ENCODE results near the gene REEP3.

Gene REEP3

GRCh38 chr10:63498665-63499064, 22.5 kb upstream of the REEP3 start:
- no peak for TF ChIP-seq GATA2 (IDR thresholded peaks at IDR 0.05; ENCODE audit: low read depth, low read length)
- no peak for TF ChIP-seq GATA3 (IDR thresholded peaks at IDR 0.05; ENCODE audit: low read depth, low read length)

GRCh38 chr10:63501954-63502353, 19.2 kb upstream of the REEP3 start:
- TF ChIP-seq GATA3 (IDR thresholded peaks at IDR 0.05; ENCODE audit: low read depth, low read length) (no peak), GATA2 (IDR thresholded peaks at IDR 0.05; ENCODE audit: low read depth, low read length) (no peak)

- TF ChIP-seq GATA2 (IDR thresholded peaks at IDR 0.05; ENCODE audit: low read depth, low read length) (no peak), GATA3 (IDR thresholded peaks at IDR 0.05; ENCODE audit: low read depth, low read length) (no peak)
Observed at GRCh38 chr10:63502832-63503231, 18.4 kb upstream of the REEP3 start.

- TF ChIP-seq GATA3 (IDR thresholded peaks at IDR 0.05; ENCODE audit: low read depth, low read length) (no peak), GATA2 (IDR thresholded peaks at IDR 0.05; ENCODE audit: low read depth, low read length) (no peak)
Observed at GRCh38 chr10:63503395-63503794, 17.8 kb upstream of the REEP3 start.

- TF ChIP-seq GATA2 (IDR thresholded peaks at IDR 0.05; ENCODE audit: low read depth, low read length): no peak
- no peak for TF ChIP-seq GATA3 (IDR thresholded peaks at IDR 0.05; ENCODE audit: low read depth, low read length)
Observed at GRCh38 chr10:63504145-63504881, 16.9 kb upstream of the REEP3 start.

- TF ChIP-seq GATA3 (IDR thresholded peaks at IDR 0.05; ENCODE audit: low read depth, low read length) (no peak), GATA2 (IDR thresholded peaks at IDR 0.05; ENCODE audit: low read depth, low read length) (no peak)
Observed at GRCh38 chr10:63505562-63505961, 15.6 kb upstream of the REEP3 start.

- TF ChIP-seq GATA2 (IDR thresholded peaks at IDR 0.05; ENCODE audit: low read depth, low read length): no peak
- no peak for TF ChIP-seq GATA3 (IDR thresholded peaks at IDR 0.05; ENCODE audit: low read depth, low read length)
Observed at GRCh38 chr10:63506554-63506953, 14.6 kb upstream of the REEP3 start.

GRCh38 chr10:63515002-63515763, 6.0 kb upstream of the REEP3 start:
- TF ChIP-seq GATA2 (IDR thresholded peaks at IDR 0.05; ENCODE audit: low read depth, low read length) (no peak), GATA3 (IDR thresholded peaks at IDR 0.05; ENCODE audit: low read depth, low read length) (no peak)

GRCh38 chr10:63516207-63516606, 5.0 kb upstream of the REEP3 start:
- TF ChIP-seq GATA3 (IDR thresholded peaks at IDR 0.05; ENCODE audit: low read depth, low read length): no peak

- TF ChIP-seq GATA2 (IDR thresholded peaks at IDR 0.05; ENCODE audit: low read depth, low read length) (no peak), GATA3 (IDR thresholded peaks at IDR 0.05; ENCODE audit: low read depth, low read length) (no peak)
Observed at GRCh38 chr10:63518690-63519288, 2.4 kb upstream of the REEP3 start.

- no peak for TF ChIP-seq GATA2 (IDR thresholded peaks at IDR 0.05; ENCODE audit: low read depth, low read length)
- no peak for TF ChIP-seq GATA3 (IDR thresholded peaks at IDR 0.05; ENCODE audit: low read depth, low read length)
Observed at GRCh38 chr10:63521416-63522276, 445 bp downstream of the REEP3 start.

- TF ChIP-seq GATA3 (IDR thresholded peaks at IDR 0.05; ENCODE audit: low read depth, low read length) (no peak), GATA2 (IDR thresholded peaks at IDR 0.05; ENCODE audit: low read depth, low read length) (no peak)
Observed at GRCh38 chr10:63522277-63522687, 1.1 kb downstream of the REEP3 start.

- TF ChIP-seq GATA2 (IDR thresholded peaks at IDR 0.05; ENCODE audit: low read depth, low read length) (0 out of 2 replicates have a peak, but pooled peaks have one; percentile 6), GATA3 (IDR thresholded peaks at IDR 0.05; ENCODE audit: low read depth, low read length) (no peak)
Observed at GRCh38 chr10:63522995-63523394, 1.8 kb downstream of the REEP3 start.

- TF ChIP-seq GATA3 (IDR thresholded peaks at IDR 0.05; ENCODE audit: low read depth, low read length) (no peak), GATA2 (IDR thresholded peaks at IDR 0.05; ENCODE audit: low read depth, low read length) (no peak)
Observed at GRCh38 chr10:63525021-63525420, 3.8 kb downstream of the REEP3 start.

Data from SH-SY5Y (cell line).